GM12872 (cell line): ENCODE results near the gene PRKCE.

Experiments used
- TF ChIP-seq, protein P1 (sequence below): IDR thresholded peaks from 3 replicates; pipeline ENCODE4 v1.5.1; 2011; ENCODE audit warnings: low read depth, mild to moderate bottlenecking, low read length, moderate library complexity; ENCODE audit not compliant: insufficient read depth

PRKCE gene

DNA sequence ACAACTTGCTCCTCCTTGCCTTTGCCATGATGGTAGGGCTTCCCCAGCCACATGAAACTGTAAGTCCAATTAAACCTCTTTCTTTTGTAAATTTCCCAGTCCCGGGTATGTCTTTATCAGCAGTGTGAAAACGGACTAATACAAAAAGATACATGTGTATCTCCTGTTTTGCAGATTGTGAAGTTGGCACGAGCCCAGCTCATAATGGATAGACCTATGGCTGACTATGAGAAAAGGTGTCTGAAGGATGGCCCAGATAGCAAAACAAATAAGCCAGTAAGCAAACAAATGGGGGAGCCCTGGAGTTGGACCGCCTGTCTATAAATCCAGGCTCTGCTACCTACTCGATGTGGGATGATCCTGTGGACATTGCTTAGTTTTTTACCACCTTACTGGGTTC is 15.5 kb upstream of the PRKCE start:
- TF ChIP-seq, protein P1, sequence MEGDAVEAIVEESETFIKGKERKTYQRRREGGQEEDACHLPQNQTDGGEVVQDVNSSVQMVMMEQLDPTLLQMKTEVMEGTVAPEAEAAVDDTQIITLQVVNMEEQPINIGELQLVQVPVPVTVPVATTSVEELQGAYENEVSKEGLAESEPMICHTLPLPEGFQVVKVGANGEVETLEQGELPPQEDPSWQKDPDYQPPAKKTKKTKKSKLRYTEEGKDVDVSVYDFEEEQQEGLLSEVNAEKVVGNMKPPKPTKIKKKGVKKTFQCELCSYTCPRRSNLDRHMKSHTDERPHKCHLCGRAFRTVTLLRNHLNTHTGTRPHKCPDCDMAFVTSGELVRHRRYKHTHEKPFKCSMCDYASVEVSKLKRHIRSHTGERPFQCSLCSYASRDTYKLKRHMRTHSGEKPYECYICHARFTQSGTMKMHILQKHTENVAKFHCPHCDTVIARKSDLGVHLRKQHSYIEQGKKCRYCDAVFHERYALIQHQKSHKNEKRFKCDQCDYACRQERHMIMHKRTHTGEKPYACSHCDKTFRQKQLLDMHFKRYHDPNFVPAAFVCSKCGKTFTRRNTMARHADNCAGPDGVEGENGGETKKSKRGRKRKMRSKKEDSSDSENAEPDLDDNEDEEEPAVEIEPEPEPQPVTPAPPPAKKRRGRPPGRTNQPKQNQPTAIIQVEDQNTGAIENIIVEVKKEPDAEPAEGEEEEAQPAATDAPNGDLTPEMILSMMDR = no peak

DNA sequence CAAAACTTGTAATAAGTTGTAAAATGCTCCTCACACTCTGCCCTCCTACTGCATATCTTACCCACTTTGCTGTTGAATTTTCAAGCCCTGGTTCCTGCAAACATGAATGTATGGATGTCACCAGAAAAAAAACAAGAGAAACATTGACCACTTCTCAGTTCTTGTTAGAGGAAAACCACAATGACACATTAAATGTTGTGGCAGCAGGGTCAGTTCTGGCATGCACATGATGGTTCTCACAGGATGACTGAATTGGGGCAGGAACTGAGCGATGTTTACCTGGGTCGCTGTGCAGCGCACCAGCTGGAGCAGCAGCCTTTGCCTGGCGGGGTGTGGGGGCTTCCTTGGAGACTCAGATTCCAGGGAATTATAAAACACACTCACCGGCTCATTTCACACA is 14.0 kb upstream of the PRKCE start:
- TF ChIP-seq, protein P1 = no peak

DNA sequence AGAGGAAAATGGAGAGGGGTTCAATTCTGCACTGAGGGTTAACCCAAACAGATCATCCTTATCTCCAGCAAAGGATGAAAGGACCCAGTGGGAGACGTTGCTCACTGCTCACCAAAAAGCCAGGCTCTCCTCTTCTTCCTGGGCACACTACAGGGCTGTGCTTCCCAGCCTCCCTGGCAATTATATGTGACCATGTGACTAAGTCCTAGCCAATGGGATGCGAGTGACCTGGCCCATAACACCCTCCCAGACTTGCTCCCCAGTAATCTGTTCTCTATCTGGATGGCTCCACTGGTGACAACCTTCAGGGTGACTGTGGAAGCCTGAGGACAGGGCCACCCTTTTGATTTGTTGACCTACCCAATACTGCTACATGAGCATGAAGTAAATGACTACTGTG is 10.9 kb upstream of the PRKCE start:
- TF ChIP-seq, protein P1 = no peak

DNA sequence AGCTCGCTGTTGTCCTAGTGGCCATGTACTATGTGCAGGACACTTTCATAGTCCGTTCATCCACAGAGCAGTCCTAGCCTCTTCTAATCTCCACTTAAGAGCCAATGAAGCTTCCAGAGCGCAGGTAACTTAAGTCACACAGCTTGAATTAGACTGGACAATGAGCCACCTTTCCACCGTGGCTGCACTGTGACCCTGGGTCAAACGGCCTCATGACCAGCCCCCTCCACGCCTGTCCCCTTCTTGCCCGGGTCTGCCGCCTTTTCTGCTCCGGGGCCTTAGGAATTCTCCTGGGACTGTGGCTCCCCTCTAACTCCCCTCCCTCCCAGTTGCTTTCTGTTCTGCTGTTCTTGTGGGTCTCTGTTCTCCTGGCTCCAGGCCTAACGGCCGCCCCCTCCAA is 8.4 kb upstream of the PRKCE start:
- TF ChIP-seq, protein P1 = no peak

DNA sequence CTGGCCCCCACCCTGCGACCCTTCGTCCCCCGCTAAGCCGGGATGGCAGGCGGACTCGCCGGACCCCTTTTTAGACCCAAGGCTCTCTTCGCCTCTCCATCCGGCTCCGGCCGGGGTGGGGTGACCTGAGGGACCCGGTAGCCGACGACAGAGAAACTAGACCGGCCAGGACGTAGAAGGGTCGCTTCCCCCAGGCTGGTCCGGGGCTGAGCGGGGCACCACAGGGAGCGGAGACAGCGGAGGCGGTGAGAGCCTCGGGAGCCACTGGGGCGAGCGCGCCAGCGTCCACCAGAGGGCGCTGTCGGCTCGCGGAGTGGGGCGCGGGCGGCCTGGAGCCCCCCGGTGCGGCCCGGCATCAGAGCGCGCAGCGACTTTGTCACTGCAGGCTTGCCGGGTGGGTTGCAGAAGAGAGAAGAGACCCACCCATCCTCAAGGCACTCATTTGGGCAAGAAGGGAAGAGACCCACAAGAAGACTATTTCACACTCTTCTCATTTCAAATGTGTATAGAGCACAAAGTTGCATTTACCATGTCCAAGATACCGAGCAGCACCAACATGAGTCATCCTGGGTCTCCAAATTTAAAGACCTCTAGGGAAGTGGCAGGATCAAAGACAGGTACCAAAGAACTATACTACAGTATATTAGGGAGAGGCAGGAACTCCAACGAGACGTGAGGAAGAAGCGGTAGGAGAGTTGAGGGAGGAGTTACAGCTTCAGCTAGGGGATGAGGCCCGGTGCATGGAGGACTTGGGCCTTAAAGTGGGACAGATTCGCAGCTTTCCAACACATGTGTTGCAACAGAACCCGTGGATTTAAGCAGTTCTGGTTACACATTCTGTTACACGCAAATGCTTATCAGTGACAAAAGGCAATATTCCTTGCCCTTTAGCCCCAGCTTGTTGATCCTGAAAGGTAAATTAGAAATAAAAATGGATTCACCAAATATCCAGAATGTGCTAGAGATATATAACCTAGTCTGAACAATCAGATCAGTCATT is 7.6 kb upstream of the PRKCE start:
- TF ChIP-seq, protein P1 = peak; percentile 83

DNA sequence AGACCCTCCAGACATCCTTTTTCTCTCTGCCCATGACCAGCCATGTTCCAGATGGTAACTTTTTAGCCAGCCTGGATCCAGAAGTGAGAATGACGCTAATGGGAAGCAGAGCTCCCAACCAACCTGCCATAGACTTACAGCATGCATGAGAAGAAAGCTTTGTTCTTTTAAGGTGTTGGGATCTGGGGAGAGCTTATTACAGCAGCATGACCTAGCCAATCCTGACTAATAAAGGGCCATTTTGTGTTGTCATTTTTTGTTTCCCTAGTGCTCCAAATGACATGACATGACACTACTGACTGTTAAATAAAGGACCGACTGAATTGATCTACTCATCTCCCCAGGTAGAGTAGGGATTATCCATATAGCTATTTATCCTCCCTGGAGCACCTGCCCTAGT is 5.2 kb upstream of the PRKCE start:
- TF ChIP-seq, protein P1 = no peak

DNA sequence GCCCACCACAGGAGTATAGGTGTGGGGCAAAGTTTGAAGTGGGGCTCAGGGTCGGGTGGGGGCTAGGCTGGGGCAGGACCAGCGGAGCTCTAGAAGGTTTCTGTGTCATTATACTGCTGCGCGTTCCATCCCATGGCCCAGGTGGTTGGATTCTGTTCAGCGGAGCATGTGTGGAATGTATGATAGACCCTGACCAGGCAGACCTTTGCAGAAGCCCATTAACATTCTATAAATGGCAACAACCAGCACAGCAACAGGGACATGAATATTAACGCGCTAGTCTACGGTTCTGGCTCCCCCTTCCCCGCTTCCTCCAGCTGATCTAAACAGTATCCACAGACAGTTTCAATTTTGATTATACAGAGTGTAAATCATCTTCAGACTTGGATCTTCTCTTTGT is 4.1 kb upstream of the PRKCE start:
- TF ChIP-seq, protein P1 = no peak
